ENCODE measurements around the gene OSBP2.

GRCh38 chr22:30877662-30878515 lies 183.2 kb downstream of the OSBP2 start:
- TF ChIP-seq, protein P1, sequence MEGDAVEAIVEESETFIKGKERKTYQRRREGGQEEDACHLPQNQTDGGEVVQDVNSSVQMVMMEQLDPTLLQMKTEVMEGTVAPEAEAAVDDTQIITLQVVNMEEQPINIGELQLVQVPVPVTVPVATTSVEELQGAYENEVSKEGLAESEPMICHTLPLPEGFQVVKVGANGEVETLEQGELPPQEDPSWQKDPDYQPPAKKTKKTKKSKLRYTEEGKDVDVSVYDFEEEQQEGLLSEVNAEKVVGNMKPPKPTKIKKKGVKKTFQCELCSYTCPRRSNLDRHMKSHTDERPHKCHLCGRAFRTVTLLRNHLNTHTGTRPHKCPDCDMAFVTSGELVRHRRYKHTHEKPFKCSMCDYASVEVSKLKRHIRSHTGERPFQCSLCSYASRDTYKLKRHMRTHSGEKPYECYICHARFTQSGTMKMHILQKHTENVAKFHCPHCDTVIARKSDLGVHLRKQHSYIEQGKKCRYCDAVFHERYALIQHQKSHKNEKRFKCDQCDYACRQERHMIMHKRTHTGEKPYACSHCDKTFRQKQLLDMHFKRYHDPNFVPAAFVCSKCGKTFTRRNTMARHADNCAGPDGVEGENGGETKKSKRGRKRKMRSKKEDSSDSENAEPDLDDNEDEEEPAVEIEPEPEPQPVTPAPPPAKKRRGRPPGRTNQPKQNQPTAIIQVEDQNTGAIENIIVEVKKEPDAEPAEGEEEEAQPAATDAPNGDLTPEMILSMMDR (IDR thresholded peaks at IDR 0.05), result no peak
- no peak for TF ChIP-seq POLR2A (IDR thresholded peaks at IDR 0.05)
